Measurements from ENCODE around the gene NOTCH4. TPM values are rescaled to one million over a fixed set of nuclear protein-coding genes. Genes with fewer than 3 reads are reported as not detected.
"Not testable (repeated sequence)": the region's sequence is repeated elsewhere in the genome, so short reads cannot be mapped to it uniquely, and the experiment has no call there.

Gene NOTCH4
- 2.1 TPM for polyA plus RNA-seq (2012; ENCODE audit: missing spikeins)

- TF ChIP-seq POLR2A (IDR thresholded peaks at IDR 0.05; ENCODE audit: low read depth, low read length) (no peak), TAF1 (IDR thresholded peaks at IDR 0.05; ENCODE audit: borderline replicate concordance, low read depth, low read length) (no peak), POLR2AphosphoS5 (IDR thresholded peaks at IDR 0.05; ENCODE audit: low read depth, low read length) (no peak)
- FAIRE-seq (no peak), DNase-seq (ENCODE audit: insufficient read length) (no peak)
These were observed at the start of gene NOTCH4 for GRCh38 chr6:32223258-32224235. NOTCH4 (minus strand) TSS chr6:32224067; CDS start chr6:32223928, 139 bp downstream.

DNA sequence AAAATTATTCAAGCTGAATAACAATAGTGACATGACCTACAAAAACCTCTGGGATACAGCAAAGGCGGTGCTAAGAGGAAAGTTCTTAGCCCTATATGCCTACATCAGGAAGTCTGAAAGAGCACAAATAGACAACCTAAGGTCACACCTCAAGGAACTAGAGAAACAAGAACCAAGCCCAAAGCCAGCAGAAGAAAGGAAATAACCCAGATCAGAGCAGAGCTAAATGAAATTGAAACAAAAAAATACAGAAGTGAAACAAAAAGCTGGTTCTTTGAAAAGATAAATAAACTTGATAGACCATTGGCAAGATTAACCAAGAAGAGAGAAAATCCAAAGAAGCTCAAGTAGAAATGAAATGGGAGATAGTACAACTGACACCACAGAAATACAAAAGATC lies 47.6 kb upstream of the NOTCH4 start:
- no peak for TF ChIP-seq TAF1 (IDR thresholded peaks at IDR 0.05; ENCODE audit: borderline replicate concordance, low read depth, low read length)
- no peak for TF ChIP-seq POLR2AphosphoS5 (IDR thresholded peaks at IDR 0.05; ENCODE audit: low read depth, low read length)
- TF ChIP-seq POLR2A (IDR thresholded peaks at IDR 0.05; ENCODE audit: low read depth, low read length) = no peak
- DNase-seq (ENCODE audit: insufficient read length) (no peak), FAIRE-seq (peak; percentile 83)

DNA sequence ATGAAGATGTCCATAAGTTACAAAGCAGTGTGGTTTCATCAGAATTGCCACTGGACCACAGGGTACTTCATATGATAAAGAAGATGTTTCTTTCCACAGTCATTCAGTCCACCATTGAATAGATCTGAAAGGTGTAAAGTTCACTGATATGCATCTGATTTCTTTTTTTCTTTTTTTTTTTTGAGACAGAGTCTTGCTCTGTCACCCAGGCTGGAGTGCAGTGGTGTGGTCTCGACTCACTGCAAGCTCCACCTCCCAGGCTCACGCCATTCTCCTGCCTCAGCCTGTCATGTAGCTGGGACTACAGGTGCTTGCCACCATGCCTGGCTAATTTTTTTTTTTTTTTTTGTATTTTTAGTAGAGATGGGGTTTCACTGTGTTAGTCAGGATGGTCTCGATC lies 44.6 kb upstream of the NOTCH4 start:
- DNase-seq (ENCODE audit: insufficient read length); FAIRE-seq: not testable (repeated sequence)

DNA sequence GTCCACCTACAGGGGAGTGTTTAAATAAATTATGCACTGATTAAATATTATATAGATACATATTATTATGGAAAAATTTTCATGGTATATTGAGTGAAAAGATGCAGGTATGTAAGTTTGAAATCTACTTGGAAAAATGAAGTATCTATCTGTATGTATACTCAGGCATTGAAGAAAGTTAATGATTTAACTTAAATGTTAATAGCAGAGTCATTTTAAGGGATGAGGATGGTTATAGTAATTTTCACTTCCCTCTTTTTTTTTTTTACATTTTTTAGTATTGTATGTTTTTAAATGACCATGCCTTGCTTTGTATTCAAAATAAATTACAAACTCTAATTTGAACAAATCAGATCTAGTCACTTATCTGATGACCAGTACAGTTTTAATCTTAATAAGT lies 43.2 kb upstream of the NOTCH4 start:
- TF ChIP-seq TAF1 (IDR thresholded peaks at IDR 0.05; ENCODE audit: borderline replicate concordance, low read depth, low read length) (no peak), POLR2AphosphoS5 (IDR thresholded peaks at IDR 0.05; ENCODE audit: low read depth, low read length) (no peak), POLR2A (IDR thresholded peaks at IDR 0.05; ENCODE audit: low read depth, low read length) (no peak)
- no peak for FAIRE-seq
- DNase-seq (ENCODE audit: insufficient read length) = no peak

DNA sequence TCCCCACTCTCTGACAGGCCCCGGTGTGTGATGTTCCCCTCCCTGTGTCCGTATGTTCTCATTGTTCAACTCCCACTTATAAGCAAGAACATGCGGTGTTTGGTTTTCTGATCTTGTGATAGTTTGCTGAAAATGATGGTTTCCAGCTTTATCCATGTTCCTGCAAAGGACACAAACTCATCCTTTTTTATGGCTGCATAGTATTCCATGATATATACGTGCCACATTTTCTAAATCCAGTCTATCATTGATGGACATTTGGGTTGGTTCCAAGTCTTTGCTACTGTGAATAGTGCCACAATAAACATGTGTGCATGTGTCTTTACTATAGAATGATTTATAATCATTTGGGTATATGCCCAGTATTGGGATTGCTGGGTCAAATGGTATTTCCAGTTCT lies 33.4 kb upstream of the NOTCH4 start:
- DNase-seq (ENCODE audit: insufficient read length); FAIRE-seq: not testable (repeated sequence)

GRCh38 chr6:32255199-32256153 lies 31.6 kb upstream of the NOTCH4 start:
- FAIRE-seq (peak; percentile 87), DNase-seq (ENCODE audit: insufficient read length) (peak; percentile 42)
- TF ChIP-seq TAF1 (IDR thresholded peaks at IDR 0.05; ENCODE audit: borderline replicate concordance, low read depth, low read length) (no peak), POLR2A (IDR thresholded peaks at IDR 0.05; ENCODE audit: low read depth, low read length) (no peak), POLR2AphosphoS5 (IDR thresholded peaks at IDR 0.05; ENCODE audit: low read depth, low read length) (no peak)

DNA sequence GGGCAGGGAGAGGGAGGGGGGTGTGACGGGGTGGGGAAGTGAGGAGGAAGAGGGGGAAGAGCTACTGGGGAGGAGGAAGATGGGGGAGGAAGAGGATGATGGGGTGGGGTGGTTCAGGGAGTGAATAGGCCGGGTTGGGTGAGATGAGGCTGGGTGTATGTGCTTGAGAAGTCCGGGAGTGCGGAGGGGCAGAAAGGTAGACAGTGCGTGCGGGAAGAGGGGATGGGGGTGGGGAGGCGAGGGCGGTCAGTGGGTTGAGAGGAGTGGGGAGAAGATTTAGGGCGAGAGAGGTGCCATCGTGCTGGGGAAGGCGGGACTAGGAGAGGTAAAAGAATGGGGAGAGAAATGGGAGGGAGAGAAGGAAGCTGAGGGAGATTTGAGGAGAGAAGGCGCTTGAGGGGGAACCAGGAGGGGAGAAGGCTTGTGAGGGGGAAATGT lies 30.9 kb upstream of the NOTCH4 start:
- DNase-seq (ENCODE audit: insufficient read length) = no peak
- TF ChIP-seq POLR2AphosphoS5 (IDR thresholded peaks at IDR 0.05; ENCODE audit: low read depth, low read length) (no peak), POLR2A (IDR thresholded peaks at IDR 0.05; ENCODE audit: low read depth, low read length) (no peak), TAF1 (IDR thresholded peaks at IDR 0.05; ENCODE audit: borderline replicate concordance, low read depth, low read length) (no peak)
- no peak for FAIRE-seq

DNA sequence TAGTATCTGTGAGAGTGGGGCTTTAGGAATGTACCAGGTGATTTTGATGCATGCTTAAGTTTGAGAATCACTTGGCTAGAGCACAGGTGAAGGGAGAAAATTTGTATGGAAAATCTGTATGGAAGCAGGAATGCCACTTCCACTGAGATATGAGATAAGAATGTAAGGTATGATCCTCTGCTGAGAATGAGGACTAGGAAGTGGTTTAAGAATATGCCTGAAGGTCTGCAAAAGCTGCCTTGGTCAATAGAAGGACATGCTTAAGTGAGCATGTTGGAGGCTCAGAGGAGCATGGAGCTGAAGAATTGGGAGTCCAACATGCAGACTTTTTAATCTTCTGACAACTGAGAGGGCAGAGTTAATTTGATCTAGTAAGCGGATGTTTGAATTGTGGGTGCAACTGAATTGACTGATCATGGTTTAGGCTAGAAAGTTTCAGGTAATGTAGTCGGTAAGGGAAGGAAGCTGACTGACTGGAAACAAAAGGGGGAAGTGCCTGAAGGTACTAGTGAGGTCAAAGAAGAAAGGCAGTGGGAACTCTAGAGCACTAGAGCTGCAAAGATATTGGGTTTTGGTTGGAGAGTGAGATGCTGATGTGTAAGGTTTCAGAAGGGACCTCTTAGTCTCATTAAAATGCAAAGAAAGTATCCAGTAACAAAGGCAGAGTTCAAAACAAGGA lies 28.6 kb upstream of the NOTCH4 start:
- DNase-seq (ENCODE audit: insufficient read length) (no peak), FAIRE-seq (no peak)
- TF ChIP-seq POLR2A (IDR thresholded peaks at IDR 0.05; ENCODE audit: low read depth, low read length) = no peak
- TF ChIP-seq POLR2AphosphoS5 (IDR thresholded peaks at IDR 0.05; ENCODE audit: low read depth, low read length) = no peak
- TF ChIP-seq TAF1 (IDR thresholded peaks at IDR 0.05; ENCODE audit: borderline replicate concordance, low read depth, low read length) = no peak

DNA sequence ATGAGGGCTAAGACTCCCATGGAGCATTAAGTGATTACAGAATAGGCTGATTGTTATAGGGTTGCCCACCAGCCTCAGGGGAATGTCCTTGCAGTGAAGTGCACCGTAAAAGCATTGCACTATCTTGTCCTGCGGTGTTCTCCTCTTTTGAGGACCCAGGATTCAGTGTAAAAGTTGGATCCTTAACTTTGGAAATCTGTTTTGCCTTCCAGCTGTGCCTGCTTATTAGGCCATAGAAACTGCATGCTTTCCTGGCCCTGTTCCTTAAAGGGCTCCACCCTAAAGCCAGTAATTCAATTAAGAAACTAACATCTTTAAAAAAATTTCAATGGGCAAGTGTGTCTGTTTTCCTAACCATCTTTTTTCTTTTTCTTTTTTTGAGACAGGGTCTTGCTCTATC lies 25.4 kb upstream of the NOTCH4 start:
- no peak for DNase-seq (ENCODE audit: insufficient read length)
- TF ChIP-seq TAF1 (IDR thresholded peaks at IDR 0.05; ENCODE audit: borderline replicate concordance, low read depth, low read length) (no peak), POLR2A (IDR thresholded peaks at IDR 0.05; ENCODE audit: low read depth, low read length) (no peak), POLR2AphosphoS5 (IDR thresholded peaks at IDR 0.05; ENCODE audit: low read depth, low read length) (no peak)
- FAIRE-seq = no peak

DNA sequence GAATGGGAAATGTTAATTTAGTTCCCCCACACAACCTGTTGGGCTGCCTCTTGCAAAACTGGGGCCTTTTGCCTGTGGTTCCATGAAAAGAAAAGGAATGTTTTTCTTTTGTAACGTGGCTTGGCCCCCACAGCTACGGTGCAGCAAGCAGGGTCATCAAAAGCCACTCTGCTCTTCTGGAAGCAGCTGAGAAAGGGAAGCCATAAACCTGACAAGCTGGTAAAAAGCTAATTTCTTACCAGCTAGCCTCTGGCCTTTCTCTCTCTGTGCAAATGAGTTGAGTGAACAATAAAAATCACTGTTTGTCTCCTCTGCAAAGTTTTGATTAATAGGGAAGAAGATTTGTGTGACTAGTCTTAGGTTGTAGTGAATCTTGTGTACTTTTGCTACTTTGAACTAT lies 23.5 kb upstream of the NOTCH4 start:
- DNase-seq (ENCODE audit: insufficient read length) (no peak), FAIRE-seq (no peak)
- TF ChIP-seq POLR2AphosphoS5 (IDR thresholded peaks at IDR 0.05; ENCODE audit: low read depth, low read length) = no peak
- no peak for TF ChIP-seq POLR2A (IDR thresholded peaks at IDR 0.05; ENCODE audit: low read depth, low read length)
- no peak for TF ChIP-seq TAF1 (IDR thresholded peaks at IDR 0.05; ENCODE audit: borderline replicate concordance, low read depth, low read length)

GRCh38 chr6:32244946-32245398 lies 21.1 kb upstream of the NOTCH4 start:
- TF ChIP-seq POLR2A (IDR thresholded peaks at IDR 0.05; ENCODE audit: low read depth, low read length) (no peak), POLR2AphosphoS5 (IDR thresholded peaks at IDR 0.05; ENCODE audit: low read depth, low read length) (no peak), TAF1 (IDR thresholded peaks at IDR 0.05; ENCODE audit: borderline replicate concordance, low read depth, low read length) (no peak)
- DNase-seq (ENCODE audit: insufficient read length) (peak; percentile 75), FAIRE-seq (peak; percentile 87)

All from GM12892 (cell line).